HG03066 (cell line): ENCODE measurements around the gene IQGAP2.
"Not testable (repeated sequence)": the region's sequence is repeated elsewhere in the genome, so short reads cannot be mapped to it uniquely, and the experiment has no call there.

Experiments
- ATAC-seq: cut with Tn5 transposase; IDR thresholded peaks from one replicate; pipeline ENCODE4 v1.9.1; 2021; ENCODE audit warnings: low read depth; ENCODE audit not compliant: unreplicated experiment

The IQGAP2 gene

GRCh38 chr5:76677849-76678472, 274.9 kb downstream of the IQGAP2 start:
- ATAC-seq, result no peak

DNA sequence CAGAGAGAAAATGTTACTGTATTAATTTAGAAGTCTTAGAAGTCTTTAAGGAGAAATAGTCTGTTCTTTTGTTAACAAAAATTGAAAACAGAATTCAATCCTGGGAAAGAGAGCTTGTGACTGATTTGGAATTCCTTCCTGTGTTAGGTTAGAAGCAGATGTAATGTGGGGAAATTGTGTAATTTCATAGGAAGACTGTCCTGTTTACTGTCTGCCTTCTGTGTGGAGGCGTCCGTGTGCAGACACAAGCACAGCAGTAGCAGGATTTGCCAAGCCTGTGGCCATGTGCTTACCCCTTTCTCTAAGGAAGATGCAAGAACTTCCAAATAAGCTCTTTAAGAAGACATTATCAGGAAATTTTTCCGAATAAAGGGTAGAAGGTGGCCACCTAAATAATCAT, 276.1 kb downstream of the IQGAP2 start:
- ATAC-seq, result no peak

DNA sequence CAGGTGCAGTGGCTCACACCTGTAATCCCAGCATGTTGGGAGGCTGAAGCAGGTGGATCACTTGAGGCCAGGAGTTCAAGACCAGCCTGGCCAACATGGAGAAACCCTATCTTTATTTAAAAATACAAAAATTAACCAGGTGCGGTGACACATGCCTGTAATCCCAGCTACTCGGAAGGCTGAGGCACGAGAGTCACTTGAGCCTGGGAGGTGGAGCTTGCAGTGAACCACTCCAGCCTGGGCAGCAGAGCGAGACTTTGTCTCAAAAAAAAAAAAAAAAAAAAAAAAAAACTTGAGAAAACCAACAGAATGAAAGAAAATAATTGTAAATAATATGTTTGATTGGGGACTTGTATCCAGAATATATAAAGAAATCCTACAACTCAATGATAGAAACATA, 277.7 kb downstream of the IQGAP2 start:
- ATAC-seq, result not testable (repeated sequence)

- no peak for ATAC-seq
Measured at GRCh38 chr5:76681287-76681686, 278.2 kb downstream of the IQGAP2 start.

DNA sequence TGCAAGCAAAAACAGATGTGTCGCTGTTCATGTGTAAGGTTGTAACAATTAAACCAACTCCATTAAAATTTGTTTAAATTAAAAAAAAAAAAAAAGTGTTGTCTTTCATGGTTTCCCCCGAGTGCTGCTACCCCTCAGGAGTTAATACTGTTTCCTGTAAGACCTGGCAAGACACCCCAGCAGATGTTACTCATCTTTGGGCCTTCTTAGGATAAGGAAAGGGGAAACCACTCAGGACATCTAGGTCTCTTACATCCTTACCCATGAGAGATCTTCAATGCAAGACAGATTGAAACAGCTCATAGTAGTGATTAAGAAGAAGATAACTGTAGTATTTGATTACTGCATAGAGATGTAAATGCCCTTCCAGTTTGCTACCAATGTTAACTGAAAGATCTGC, 279.3 kb downstream of the IQGAP2 start:
- no peak for ATAC-seq

DNA sequence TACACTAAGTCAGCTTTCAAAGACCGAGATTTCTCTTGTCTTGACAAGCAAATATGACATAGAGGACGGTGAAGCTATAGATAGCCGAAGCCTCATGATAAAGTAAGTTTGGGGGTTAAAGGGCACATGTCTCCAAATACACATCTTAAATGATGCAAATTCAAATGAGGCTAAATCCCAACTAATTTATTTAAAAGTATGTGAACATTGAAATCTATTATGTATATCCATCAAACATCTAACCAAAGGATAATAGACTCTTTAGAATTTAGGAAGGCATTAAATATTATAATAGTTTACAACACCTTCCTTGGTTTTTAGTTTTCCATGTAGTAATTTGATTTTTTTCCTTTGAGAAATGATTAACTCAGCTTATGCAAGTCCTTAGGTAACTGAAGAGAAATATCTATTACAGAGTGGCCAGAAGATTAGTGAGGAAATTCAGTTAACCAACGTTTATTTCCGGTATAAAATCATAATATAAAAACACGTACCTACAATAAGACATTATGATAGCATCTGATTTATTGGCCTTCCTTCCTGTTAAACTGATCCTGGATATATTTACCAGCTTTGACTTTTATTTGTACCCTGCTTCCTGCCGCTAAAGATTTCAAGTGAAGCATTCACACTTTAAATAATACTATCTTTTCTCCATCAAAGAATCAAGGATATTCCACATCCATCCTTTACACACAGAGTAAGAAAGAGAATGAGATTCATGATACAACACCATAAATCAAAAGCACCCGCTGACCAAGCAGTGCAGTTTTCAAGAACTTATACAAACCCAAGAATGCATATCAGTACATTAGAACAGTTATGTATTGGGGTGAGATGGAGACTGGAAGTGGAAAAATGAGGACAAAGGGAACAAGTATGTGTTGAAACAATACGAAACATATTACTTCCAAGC, 281.0 kb downstream of the IQGAP2 start:
- ATAC-seq, result no peak

DNA sequence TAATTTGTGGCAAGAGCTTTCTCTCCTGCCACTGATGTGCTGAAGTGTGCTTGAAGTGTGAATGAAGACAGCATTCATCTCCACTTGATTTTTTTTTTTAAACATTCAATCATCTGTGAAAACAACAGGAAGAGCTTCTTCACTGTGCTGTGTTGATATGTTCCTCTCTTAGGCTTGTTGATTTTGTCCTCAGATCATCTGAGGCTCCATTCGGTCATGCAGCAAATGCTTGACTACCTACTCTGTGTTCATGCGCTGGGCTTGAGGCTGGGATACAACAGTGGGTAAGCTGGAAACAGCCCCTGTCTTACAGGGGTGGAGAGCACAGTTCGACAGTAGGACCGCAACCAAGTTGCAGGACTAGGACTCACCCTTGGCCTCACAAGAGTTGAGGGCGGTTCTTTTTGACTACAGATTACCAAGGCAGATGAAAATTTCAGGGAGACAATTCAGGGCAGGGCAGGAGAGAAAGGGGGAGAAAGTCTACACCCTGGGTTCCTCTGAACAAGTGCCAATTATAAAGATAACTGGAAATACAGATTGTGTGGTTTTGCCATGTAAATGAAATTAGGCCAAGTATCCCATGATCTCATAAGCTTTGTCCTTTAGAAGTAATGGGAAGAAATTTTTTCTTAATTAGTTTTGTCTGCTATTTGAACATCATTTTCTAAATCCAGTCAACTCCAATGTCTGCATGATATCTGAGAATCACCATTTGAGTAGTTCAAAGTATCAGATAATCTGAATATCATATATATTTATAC, 281.9 kb downstream of the IQGAP2 start:
- no peak for ATAC-seq

GRCh38 chr5:76685704-76686103, 282.6 kb downstream of the IQGAP2 start:
- no peak for ATAC-seq

DNA sequence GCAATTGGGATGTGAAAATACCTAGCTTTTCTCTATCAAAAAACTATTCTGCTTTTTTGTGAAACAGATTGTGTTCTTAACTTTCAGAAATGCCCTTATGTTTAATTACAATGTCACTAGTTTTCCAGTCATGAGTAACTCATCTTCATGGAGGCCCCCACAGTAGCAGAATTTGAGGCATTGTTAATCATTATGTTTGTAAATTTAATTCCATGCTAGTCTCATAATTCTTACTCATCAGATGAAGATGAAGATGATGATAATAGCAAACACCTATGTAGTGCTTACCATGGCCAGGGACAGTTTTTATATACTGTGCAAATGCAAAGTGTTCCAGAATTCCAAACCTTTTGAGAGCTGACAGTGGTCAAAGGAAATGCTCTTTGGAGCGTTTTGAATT, 285.1 kb downstream of the IQGAP2 start:
- ATAC-seq, result no peak

- no peak for ATAC-seq
Measured at GRCh38 chr5:76688836-76689235, 285.8 kb downstream of the IQGAP2 start.

DNA sequence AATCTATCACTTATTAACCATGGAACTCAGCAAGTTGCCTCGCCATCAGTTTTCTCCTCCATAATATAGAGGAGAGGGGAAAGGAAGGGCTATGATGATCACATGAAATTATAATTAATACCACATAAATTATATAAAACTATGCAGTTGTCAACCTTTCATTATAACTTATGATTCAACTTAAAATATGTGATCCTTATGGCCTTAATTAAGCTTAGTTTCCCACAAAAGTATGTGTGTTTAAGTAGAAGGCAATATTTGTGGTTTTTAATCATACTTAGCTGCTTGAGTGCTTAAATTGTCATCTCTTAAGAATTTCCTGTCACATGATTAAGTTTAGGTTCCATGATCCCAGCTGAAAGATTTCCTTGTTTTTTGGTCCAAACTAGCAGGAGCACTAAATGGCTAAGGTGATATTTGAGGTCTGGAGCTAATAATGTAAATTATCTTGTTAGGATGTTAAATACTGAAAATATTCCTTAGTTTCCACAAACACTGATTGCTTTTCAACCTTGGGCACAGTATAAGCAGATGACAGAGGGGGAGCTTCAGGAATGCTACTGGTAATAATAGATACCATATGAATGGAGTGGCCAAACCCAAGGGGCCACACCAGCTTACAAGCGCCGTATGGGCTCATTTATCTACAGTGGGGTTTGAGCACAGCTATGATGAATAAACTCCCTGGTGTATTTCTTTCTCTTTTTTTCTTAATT, 286.4 kb downstream of the IQGAP2 start:
- ATAC-seq, result no peak

DNA sequence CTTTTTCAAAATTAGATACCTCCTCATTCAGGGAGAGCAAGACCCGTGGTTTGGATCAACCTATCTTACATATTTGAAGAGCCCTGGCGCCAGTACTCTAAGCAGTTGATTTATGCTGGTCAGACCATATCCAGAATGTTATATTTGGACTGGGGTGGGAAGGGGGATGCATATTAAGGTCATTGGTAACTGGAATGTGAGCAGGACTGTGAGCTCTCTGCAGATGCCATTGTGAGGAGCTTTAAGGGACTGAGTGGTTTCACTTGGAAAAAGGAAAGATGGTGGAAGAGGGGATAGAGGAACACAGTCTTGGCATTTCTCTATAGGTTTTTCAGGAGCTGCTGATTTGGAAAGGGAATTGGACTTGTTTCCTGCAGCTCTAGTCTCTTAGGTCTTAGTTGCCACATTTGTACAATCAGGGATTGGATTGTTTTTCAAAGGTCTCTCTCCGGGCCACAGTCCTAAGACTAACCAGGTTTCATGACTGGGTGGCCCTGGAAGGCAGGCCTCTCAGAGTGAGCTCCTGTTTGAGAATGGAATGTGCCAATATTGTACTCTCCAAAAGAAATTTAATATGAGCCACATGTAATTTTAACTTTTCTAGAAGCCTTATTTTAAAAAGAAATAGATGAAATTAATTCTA, 287.1 kb downstream of the IQGAP2 start:
- no peak for ATAC-seq

DNA sequence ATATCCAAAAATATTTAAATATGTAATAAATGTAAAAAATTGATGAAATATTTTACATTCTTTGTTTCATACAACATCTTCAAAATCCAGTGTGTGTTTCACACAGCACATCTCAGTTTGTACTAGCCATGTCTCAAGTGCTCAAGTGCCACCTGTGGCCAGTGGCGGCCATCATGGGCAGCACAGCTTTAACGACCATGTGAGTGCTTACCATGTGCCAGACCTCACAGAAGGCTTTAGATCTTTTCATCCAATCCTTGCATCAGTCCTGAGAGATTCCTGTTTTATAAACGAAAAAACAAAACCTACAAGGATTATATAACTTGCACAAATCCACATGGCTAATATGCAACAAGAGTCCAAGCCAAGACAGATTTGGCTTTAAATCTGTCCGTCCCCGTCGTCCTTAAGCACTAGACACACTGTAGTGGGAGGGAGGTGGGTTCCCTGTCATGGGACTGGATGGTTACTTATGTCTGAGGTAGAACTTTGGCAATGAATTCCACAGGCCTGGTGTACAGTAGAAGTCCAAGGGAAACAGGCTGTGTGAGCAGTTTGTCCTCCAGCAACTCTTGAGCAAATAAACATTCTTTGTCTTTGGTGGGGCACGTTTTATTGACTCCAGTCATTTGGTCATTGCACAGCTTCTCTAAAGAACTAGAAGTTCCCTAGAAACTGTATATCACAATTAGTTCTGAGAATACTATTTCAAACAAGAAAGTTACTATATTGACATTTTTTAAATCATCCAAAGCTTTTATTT, 287.8 kb downstream of the IQGAP2 start:
- no peak for ATAC-seq

DNA sequence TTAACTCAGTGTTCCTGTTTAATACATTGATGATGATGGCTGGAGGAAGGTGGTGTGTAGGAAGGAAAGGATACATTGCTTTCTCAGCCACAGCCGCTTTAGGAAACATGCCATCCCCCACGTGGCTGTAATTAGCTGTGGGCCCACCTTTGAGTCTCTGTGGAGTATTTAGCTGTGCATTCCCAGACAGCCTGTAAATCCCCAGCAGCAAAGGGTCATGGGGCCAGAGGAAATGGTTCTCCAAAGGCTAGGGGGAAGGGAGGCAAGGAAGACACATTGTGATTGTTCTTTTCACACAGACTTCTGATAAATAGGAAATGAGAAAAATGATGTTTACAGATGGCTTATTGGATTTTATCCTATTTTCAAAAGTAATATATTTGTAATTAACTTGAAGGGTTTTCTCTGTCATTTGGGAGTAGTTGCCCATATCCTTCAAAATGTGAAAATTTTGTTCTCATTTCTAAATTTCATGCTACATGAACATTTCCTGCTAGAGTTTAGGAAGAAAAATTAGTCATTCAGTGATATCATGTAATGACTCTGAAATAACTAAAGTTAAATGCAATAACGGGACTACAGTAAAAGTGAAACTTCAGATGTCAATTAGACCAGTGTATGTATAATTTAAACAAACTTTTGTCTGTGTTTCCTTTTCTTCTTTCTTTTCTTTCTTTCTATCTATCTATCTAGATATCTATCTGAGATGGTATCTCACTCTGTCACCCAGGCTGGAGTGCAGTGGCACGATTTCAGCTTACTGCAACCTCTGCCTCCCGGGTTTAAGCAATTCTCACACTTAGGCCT, 288.6 kb downstream of the IQGAP2 start:
- ATAC-seq, result no peak

DNA sequence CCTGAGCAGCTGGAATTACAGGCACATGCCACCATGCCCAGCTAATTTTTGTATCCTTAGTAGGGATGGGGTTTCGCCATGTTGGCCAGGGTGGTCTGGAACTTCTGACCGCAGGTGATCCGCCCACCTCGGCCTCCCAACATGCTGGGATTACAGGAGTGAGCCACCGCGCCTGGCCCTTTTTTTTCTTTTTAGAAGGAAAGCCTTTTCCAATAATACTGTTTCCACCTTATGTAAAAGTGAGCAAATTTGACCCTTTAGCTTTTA, 289.1 kb downstream of the IQGAP2 start:
- ATAC-seq, result no peak

- no peak for ATAC-seq
Measured at GRCh38 chr5:76692651-76693050, 289.6 kb downstream of the IQGAP2 start.

DNA sequence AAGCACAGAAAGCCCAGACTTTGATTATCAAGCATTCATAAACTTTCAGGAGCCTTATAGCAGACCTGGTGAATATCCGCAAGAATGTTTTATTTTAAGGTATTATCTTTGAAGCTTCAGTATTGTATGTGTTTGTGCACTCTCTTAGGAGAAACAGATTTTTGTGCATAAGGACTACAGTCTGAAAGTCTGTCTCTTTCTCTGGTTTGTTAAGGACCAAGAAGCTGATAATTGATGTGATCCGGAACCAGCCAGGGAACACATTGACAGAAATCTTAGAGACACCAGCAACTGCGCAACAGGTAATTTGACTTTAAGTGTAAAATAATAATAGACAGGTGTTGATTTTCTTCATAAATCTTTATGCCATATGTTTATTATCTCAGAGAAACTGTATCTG, 290.1 kb downstream of the IQGAP2 start:
- no peak for ATAC-seq

- no peak for ATAC-seq
Measured at GRCh38 chr5:76694317-76694716, 291.2 kb downstream of the IQGAP2 start.

DNA sequence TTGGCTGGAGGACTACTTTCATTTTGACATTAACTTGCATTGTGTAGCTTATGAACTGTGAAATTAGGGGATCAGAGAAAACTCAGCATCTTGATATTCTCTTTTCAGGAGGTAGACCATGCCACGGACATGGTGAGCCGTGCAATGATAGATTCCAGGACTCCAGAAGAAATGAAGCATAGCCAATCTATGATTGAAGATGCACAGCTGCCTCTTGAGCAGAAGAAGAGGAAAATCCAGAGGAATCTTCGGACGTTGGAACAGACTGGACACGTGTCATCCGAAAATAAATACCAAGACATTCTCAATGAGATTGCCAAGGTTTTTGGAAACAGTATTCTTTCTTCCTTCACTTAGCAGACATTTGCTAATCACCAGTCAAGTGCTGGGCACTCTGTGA, 292.3 kb downstream of the IQGAP2 start:
- no peak for ATAC-seq
